Activated B cell treated with CpG ODN at 0.5 μM for 24 hours (primary cell): Measurements from ENCODE around the gene BARHL2. TPM values are rescaled to one million over a fixed set of nuclear protein-coding genes. Genes with fewer than 3 reads are reported as not detected.

Experiments used
- ATAC-seq: fragments of 200-7000 bp; cut with Tn5 transposase; one replicate; pipeline ENCODE4 v1.10.0; 2021; ENCODE audit warnings: low read depth, mild to moderate bottlenecking, moderate library complexity
- CTCF ChIA-PET: fragments of 350-600 bp; sonication (Branson Sonifier 250); formaldehyde crosslinking; loops from one replicate; lab custom pipeline; 2021; ENCODE audit warnings: antibody characterized with exemption; lab: Charles Lee
- POLR2A ChIA-PET: fragments of 350-600 bp; sonication (Branson Sonifier 250); formaldehyde crosslinking; loops from one replicate; lab custom pipeline; 2021; ENCODE audit warnings: antibody characterized with exemption; lab: Charles Lee
- DNase-seq: peaks from one replicate; pipeline ENCODE4 v3.0.0; 2022
- H3K27ac Mint-ChIP-seq: one replicate; pipeline ENCODE4 v1.8.0; 2020; ENCODE audit warnings: mixed read lengths
- H3K27me3 Mint-ChIP-seq: one replicate; pipeline ENCODE4 v1.8.0; 2021; ENCODE audit warnings: mixed read lengths
- H3K36me3 Mint-ChIP-seq: one replicate; pipeline ENCODE4 v1.8.0; 2021; ENCODE audit warnings: low read depth, mixed read lengths
- H3K4me1 Mint-ChIP-seq: one replicate; pipeline ENCODE4 v1.8.0; 2021; ENCODE audit warnings: mixed read lengths
- H3K4me3 Mint-ChIP-seq: one replicate; pipeline ENCODE4 v1.8.0; 2020; ENCODE audit warnings: mild to moderate bottlenecking, mixed read lengths
- H3K9me3 Mint-ChIP-seq: one replicate; pipeline ENCODE4 v1.8.0; 2020; ENCODE audit warnings: mixed read lengths
- CTCF ChIP-seq: fragments of 200-600 bp; IDR thresholded peaks from one replicate; pipeline ENCODE4 v1.8.0; 2022; ENCODE audit warnings: antibody characterized with exemption, mild to moderate bottlenecking
- intact Hi-C: fragments of 100-400 bp; cut with micrococcal nuclease; formaldehyde crosslinking; loops from one replicate; pipeline ENCODE4 v1.15.1; 2024
- total RNA-seq: library from RNA; stranded (reverse); gene quantifications from 2 replicates; pipeline ENCODE4 v1.2.3, GENCODE V29; 2022

BARHL2 gene
- total RNA-seq, 1 donor from 2014 or later = not detected

GRCh38 chr1:90721210-90722194 lies 4.4 kb upstream of the BARHL2 start:
- Mint-ChIP-seq H3K4me3 (no peak overlapping the region), H3K4me1 (peaks cover 36% of the 10 kb centered on the region), H3K9me3 (peaks cover 13% of the 10 kb centered on the region), H3K36me3 (peaks cover 3% of the 10 kb centered on the region), H3K27me3 (peaks cover 79% of the 10 kb centered on the region), H3K27ac (no peak overlapping the region)
- DNase-seq (no peak), ATAC-seq (peak; percentile 40)
- TF ChIP-seq CTCF = no peak
- ChIA-PET POLR2A (no interaction called here), CTCF (interaction anchor here (0.9 to 1.9 kb wide), 5 partner anchors 9 to 444 kb away, joined by 3 to 13 read pairs (median 3); no protein-coding TSS in a partner anchor)
- intact Hi-C loops = loop anchor here (1.0 to 5.0 kb wide), 5 partner anchors 113 to 557 kb away; no protein-coding TSS in a partner anchor

GRCh38 chr1:90720145-90720636 lies 3.1 kb upstream of the BARHL2 start:
- ChIA-PET POLR2A (no interaction called here), CTCF (no interaction called here)
- ATAC-seq (no peak), DNase-seq (no peak)
- Mint-ChIP-seq H3K27ac (no peak overlapping the region), H3K4me3 (no peak overlapping the region), H3K36me3 (peaks cover 3% of the 10 kb centered on the region), H3K4me1 (peaks cover 27% of the 10 kb centered on the region), H3K9me3 (peaks cover 13% of the 10 kb centered on the region), H3K27me3 (peaks cover 77% of the 10 kb centered on the region)
- intact Hi-C loops = loop anchor here (2.0 to 5.0 kb wide), 3 partner anchors 132 to 559 kb away; no protein-coding TSS in a partner anchor
- TF ChIP-seq CTCF = no peak

- DNase-seq (no peak), ATAC-seq (no peak)
- Mint-ChIP-seq H3K36me3 (peaks cover 3% of the 10 kb centered on the region), H3K27me3 (peaks cover 77% of the 10 kb centered on the region), H3K9me3 (peaks cover 13% of the 10 kb centered on the region), H3K4me3 (no peak overlapping the region), H3K4me1 (peaks cover 24% of the 10 kb centered on the region), H3K27ac (no peak overlapping the region)
- intact Hi-C loops = loop anchor here (2.0 to 5.0 kb wide), 3 partner anchors 133 to 559 kb away; no protein-coding TSS in a partner anchor
- ChIA-PET CTCF (no interaction called here), POLR2A (no interaction called here)
- no peak for TF ChIP-seq CTCF
These were observed 2.4 kb upstream of the BARHL2 start for GRCh38 chr1:90719330-90720144.

GRCh38 chr1:90718411-90719329 lies 1.6 kb upstream of the BARHL2 start:
- peaks cover 13% of the 10 kb centered on the region for H3K9me3 Mint-ChIP-seq
- POLR2A ChIA-PET = no interaction called here

More at GRCh38 chr1:90718411-90719329, 1.6 kb upstream of the BARHL2 start:
- CTCF ChIA-PET = no interaction called here
- intact Hi-C loops = no loop called here
- no peak for TF ChIP-seq CTCF
- Mint-ChIP-seq H3K27ac (no peak overlapping the region), H3K4me3 (peak overlapping the region; percentile 50), H3K27me3 (peaks cover 78% of the 10 kb centered on the region), H3K36me3 (peaks cover 3% of the 10 kb centered on the region), H3K4me1 (peaks cover 22% of the 10 kb centered on the region)
- no peak for DNase-seq
- ATAC-seq = no peak
